Neuronal stem cell (in vitro differentiated cells): ENCODE results near the gene CARD16.

ENCODE experiments used
- DNase-seq: peaks from one replicate; pipeline ENCODE4 v3.0.0-alpha.2; 2013; ENCODE audit warnings: low spot score
- H2AFZ ChIP-seq: one replicate; pipeline ENCODE4 v1.6.1; 2013; ENCODE audit warnings: mild to moderate bottlenecking, low read length, inconsistent platforms
- H2AK5ac ChIP-seq: 2 replicates; pipeline ENCODE4 v1.6.1; 2013; ENCODE audit warnings: low read depth, mild to moderate bottlenecking, inconsistent platforms, low read length, moderate library complexity, mixed read lengths
- H2BK120ac ChIP-seq: 2 replicates; pipeline ENCODE4 v1.6.1; 2013; ENCODE audit warnings: low read depth, mild to moderate bottlenecking, inconsistent platforms, low read length, moderate library complexity, mixed read lengths
- H2BK12ac ChIP-seq: one replicate; pipeline ENCODE4 v1.6.1; 2013; ENCODE audit warnings: low read length, inconsistent platforms
- H2BK15ac ChIP-seq: 2 replicates; pipeline ENCODE4 v1.6.1; 2013; ENCODE audit warnings: mild to moderate bottlenecking, low read length, inconsistent platforms, mixed read lengths
- H2BK5ac ChIP-seq: one replicate; pipeline ENCODE4 v1.6.1; 2013; ENCODE audit warnings: inconsistent platforms, mild to moderate bottlenecking, low read length, moderate library complexity
- H3K14ac ChIP-seq: one replicate; pipeline ENCODE4 v1.6.1; 2013; ENCODE audit warnings: low read length, inconsistent platforms
- H3K18ac ChIP-seq: 2 replicates; pipeline ENCODE4 v1.6.1; 2013; ENCODE audit warnings: low read length, inconsistent platforms
- H3K23ac ChIP-seq: 2 replicates; pipeline ENCODE4 v1.6.1; 2013; ENCODE audit warnings: low read depth, mild to moderate bottlenecking, mixed read lengths, low read length, inconsistent platforms; ENCODE audit not compliant: poor library complexity
- H3K27ac ChIP-seq: replicated peaks from 3 replicates; pipeline ENCODE4 v1.5.1; 2013; ENCODE audit warnings: low read length, inconsistent platforms
- H3K27me3 ChIP-seq, 3 experiments: 2 replicates each; pipeline ENCODE4 v1.6.1; 2013; ENCODE audit warnings: low read length in 3 of 3, mild to moderate bottlenecking in 2 of 3, inconsistent platforms in 1 of 3, low read depth in 1 of 3, mixed read lengths in 1 of 3, moderate library complexity in 1 of 3; ENCODE audit not compliant: control insufficient read depth in 3 of 3, insufficient read depth in 3 of 3
- H3K36me3 ChIP-seq, 2 donors: replicated peaks in 1 of 2; 2 replicates each; pipeline ENCODE4 v1.6.1; 2013; ENCODE audit warnings: low read length in 2 of 2; ENCODE audit not compliant: control insufficient read depth in 2 of 2, insufficient read depth in 2 of 2
- H3K4ac ChIP-seq: 2 replicates; pipeline ENCODE4 v1.6.1; 2013; ENCODE audit warnings: inconsistent platforms, mild to moderate bottlenecking, low read length, moderate library complexity
- H3K4me1 ChIP-seq, 2 donors: 1 replicate in 1 of 2; 2 replicates in 1 of 2; pipeline ENCODE4 v1.6.1; 2013; ENCODE audit warnings: low read length in 2 of 2, low read depth in 1 of 2; ENCODE audit not compliant: control insufficient read depth in 2 of 2, insufficient read depth in 1 of 2
- H3K4me2 ChIP-seq: one replicate; pipeline ENCODE4 v1.6.1; 2013; ENCODE audit warnings: mild to moderate bottlenecking, low read length, inconsistent platforms; ENCODE audit not compliant: insufficient read depth, poor library complexity, severe bottlenecking
- H3K4me3 ChIP-seq, 2 donors: 2 replicates each; pipeline ENCODE4 v1.5.1; 2013; ENCODE audit warnings: low read length in 2 of 2, mild to moderate bottlenecking in 2 of 2, inconsistent platforms in 1 of 2, moderate library complexity in 1 of 2
- H3K79me1 ChIP-seq: one replicate; pipeline ENCODE4 v1.6.1; 2013; ENCODE audit warnings: low read depth, mild to moderate bottlenecking, inconsistent platforms, low read length, moderate library complexity
- H3K9ac ChIP-seq: one replicate; pipeline ENCODE4 v1.6.1; 2013; ENCODE audit warnings: mild to moderate bottlenecking, low read depth, low read length, inconsistent platforms; ENCODE audit not compliant: poor library complexity
- H3K9me3 ChIP-seq, 2 donors: replicated peaks in 1 of 2; 2 replicates each; pipeline versions ENCODE3 to v1.6.1; 2013; ENCODE audit warnings: low read length in 2 of 2, mild to moderate bottlenecking in 2 of 2, inconsistent platforms in 1 of 2, low read depth in 1 of 2, mixed read lengths in 1 of 2, moderate library complexity in 1 of 2; ENCODE audit not compliant: control insufficient read depth in 2 of 2, insufficient read depth in 1 of 2
- H4K8ac ChIP-seq: one replicate; pipeline ENCODE4 v1.6.1; 2013; ENCODE audit warnings: low read depth, mild to moderate bottlenecking, inconsistent platforms, low read length, moderate library complexity
- H4K91ac ChIP-seq: one replicate; pipeline ENCODE4 v1.6.1; 2013; ENCODE audit warnings: low read length, low read depth, mild to moderate bottlenecking, inconsistent platforms; ENCODE audit not compliant: poor library complexity
- WGBS, 2 donors: extraction: QIAGEN DNeasy Blood & Tissue Kit; methylation state at CpG; one replicate each; pipeline ENCODE4 v1.1.7; 2013; ENCODE audit warnings: missing lambda C conversion rate in 2 of 2, mixed read lengths in 1 of 2; ENCODE audit not compliant: insufficient read length in 2 of 2, insufficient replicate concordance in 1 of 2; ENCODE audit errors: extremely low coverage in 2 of 2; 5-methylcytosine and 5-hydroxymethylcytosine counted together

CARD16 gene

GRCh38 chr11:104997288-104997687, 47.8 kb downstream of the CARD16 start:
- no peak overlapping the region for H3K23ac ChIP-seq
- H3K36me3 ChIP-seq = no peaks in the 10 kb centered on the region
- no peak overlapping the region for H2BK120ac ChIP-seq
- H3K79me1 ChIP-seq = no peaks in the 10 kb centered on the region
- H2BK15ac ChIP-seq = no peak overlapping the region
- H2AFZ ChIP-seq = peak overlapping the region; percentile 45
- H3K18ac ChIP-seq = no peak overlapping the region
- H4K8ac ChIP-seq = no peak overlapping the region
- no peak overlapping the region for H3K4ac ChIP-seq
- no peak overlapping the region for H3K9ac ChIP-seq
- H3K4me1 ChIP-seq = no peaks in the 10 kb centered on the region
- H4K91ac ChIP-seq = no peak overlapping the region
- whole genome bisulfite sequencing, 2 donors = no CpG with 5 or more reads among the region's 6 CpGs
- no peak overlapping the region for H3K27ac ChIP-seq
- no peaks in the 10 kb centered on the region for H3K27me3 ChIP-seq
- H3K14ac ChIP-seq = no peak overlapping the region
- DNase-seq = no peak
- no peak overlapping the region for H3K4me3 ChIP-seq
- no peak overlapping the region for H3K4me2 ChIP-seq
- H2BK5ac ChIP-seq = no peak overlapping the region
- H2BK12ac ChIP-seq = no peak overlapping the region
- H3K9me3 ChIP-seq = no peaks in the 10 kb centered on the region
- H2AK5ac ChIP-seq = no peak overlapping the region

DNA sequence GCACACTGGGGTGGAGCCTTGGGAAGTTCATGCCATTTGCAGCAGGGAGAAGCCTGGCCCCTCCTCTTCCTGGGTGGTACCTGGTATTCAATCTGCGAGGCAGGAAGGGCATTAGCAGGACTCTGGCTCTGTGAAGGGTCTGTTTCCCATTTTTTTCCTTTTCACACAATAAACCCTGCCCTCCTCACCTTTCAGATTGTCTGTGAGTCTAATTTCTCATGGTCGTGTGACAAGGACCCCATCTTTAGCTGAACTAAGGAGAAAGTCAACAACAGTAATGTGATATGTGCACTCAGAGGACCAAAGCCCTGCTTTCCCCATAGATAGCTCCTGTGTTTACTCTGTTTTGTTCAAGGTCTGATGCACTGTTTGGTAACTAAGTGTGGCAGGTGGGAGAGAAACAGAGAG, 50.1 kb downstream of the CARD16 start:
- no CpG with 5 or more reads among the region's 2 CpGs for WGBS, 2 donors
- no peak overlapping the region for H3K18ac ChIP-seq
- no peak overlapping the region for H2AK5ac ChIP-seq
- H4K8ac ChIP-seq = no peak overlapping the region
- H2BK5ac ChIP-seq = no peak overlapping the region
- H4K91ac ChIP-seq = no peak overlapping the region
- no peak overlapping the region for H3K14ac ChIP-seq
- no peak for DNase-seq
- H3K9me3 ChIP-seq = no peaks in the 10 kb centered on the region
- H2BK120ac ChIP-seq = no peak overlapping the region
- H3K9ac ChIP-seq = no peak overlapping the region
- no peak overlapping the region for H3K4ac ChIP-seq
- H2BK12ac ChIP-seq = no peak overlapping the region
- no peaks in the 10 kb centered on the region for H3K4me1 ChIP-seq
- no peak overlapping the region for H3K4me3 ChIP-seq
- no peaks in the 10 kb centered on the region for H3K27me3 ChIP-seq
- H3K27ac ChIP-seq = no peak overlapping the region
- H3K36me3 ChIP-seq = no peaks in the 10 kb centered on the region
- no peak overlapping the region for H3K23ac ChIP-seq
- H2BK15ac ChIP-seq = no peak overlapping the region
- peak overlapping the region; percentile 76 for H2AFZ ChIP-seq
- H3K4me2 ChIP-seq = no peak overlapping the region
- no peaks in the 10 kb centered on the region for H3K79me1 ChIP-seq

DNA sequence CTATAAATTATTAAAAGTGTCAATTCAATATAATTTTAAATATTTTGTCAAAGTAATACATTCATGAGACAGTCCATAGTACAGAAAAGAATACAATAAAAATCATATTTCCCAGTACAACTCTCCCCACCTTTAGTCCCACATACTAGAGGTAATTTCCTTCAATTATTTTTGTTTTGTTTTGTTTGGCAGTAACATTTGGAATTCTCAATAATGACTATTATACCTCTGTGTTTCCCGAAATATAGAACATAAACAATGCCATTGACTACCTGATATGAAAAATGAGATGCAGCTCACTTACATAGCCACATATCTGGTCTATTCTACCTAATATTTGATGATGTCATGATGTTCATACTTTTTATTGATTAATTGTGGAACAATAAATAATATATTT, 52.4 kb downstream of the CARD16 start:
- H2BK5ac ChIP-seq = no peak overlapping the region
- no peak overlapping the region for H3K4me3 ChIP-seq
- H3K36me3 ChIP-seq = no peaks in the 10 kb centered on the region
- no peaks in the 10 kb centered on the region for H3K9me3 ChIP-seq
- no CpG with 5 or more reads among the region's 1 CpG for WGBS, 2 donors
- H2BK12ac ChIP-seq = no peak overlapping the region
- H4K8ac ChIP-seq = no peak overlapping the region
- H3K27me3 ChIP-seq = no peaks in the 10 kb centered on the region
- no peak for DNase-seq
- no peak overlapping the region for H2BK120ac ChIP-seq
- H3K4me1 ChIP-seq = no peaks in the 10 kb centered on the region
- no peaks in the 10 kb centered on the region for H3K79me1 ChIP-seq
- no peak overlapping the region for H3K4ac ChIP-seq
- no peak overlapping the region for H2BK15ac ChIP-seq
- no peak overlapping the region for H3K23ac ChIP-seq
- no peak overlapping the region for H2AK5ac ChIP-seq
- no peak overlapping the region for H3K4me2 ChIP-seq
- no peak overlapping the region for H3K18ac ChIP-seq
- H4K91ac ChIP-seq = no peak overlapping the region
- H3K27ac ChIP-seq = no peak overlapping the region
- H3K14ac ChIP-seq = no peak overlapping the region
- no peak overlapping the region for H2AFZ ChIP-seq
- H3K9ac ChIP-seq = no peak overlapping the region

DNA sequence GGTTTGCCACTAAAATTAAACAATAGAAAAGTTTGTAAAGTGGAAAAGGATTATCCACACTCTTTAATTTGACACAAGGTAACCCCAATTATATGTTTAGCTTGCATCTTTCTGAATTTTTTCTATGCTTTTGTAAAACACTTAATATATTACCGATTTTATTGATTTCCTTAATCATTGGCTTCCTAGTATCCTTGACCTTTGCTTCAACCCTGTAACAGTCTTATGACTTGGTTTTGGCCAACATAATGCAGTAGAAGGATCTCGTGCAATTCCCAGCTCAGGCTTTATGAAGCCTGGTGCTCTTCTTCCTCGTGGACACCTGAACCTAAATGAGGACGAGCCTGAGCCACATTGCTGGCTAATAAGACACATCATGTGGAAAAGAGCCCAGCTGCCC, 53.1 kb downstream of the CARD16 start:
- H2AK5ac ChIP-seq = no peak overlapping the region
- H3K14ac ChIP-seq = no peak overlapping the region
- no peak overlapping the region for H3K18ac ChIP-seq
- no peak overlapping the region for H2BK5ac ChIP-seq
- no peak for DNase-seq
- H3K9ac ChIP-seq = no peak overlapping the region
- H3K36me3 ChIP-seq = no peaks in the 10 kb centered on the region
- no peak overlapping the region for H3K4me3 ChIP-seq
- H3K27ac ChIP-seq = no peak overlapping the region
- no peak overlapping the region for H3K4ac ChIP-seq
- H3K23ac ChIP-seq = no peak overlapping the region
- no peak overlapping the region for H2BK12ac ChIP-seq
- no peaks in the 10 kb centered on the region for H3K4me1 ChIP-seq
- no peak overlapping the region for H4K91ac ChIP-seq
- H3K9me3 ChIP-seq = no peaks in the 10 kb centered on the region
- no peak overlapping the region for H2AFZ ChIP-seq
- no CpG with 5 or more reads among the region's 4 CpGs for WGBS, 2 donors
- H3K4me2 ChIP-seq = no peak overlapping the region
- H2BK15ac ChIP-seq = no peak overlapping the region
- no peaks in the 10 kb centered on the region for H3K27me3 ChIP-seq
- no peak overlapping the region for H2BK120ac ChIP-seq
- no peak overlapping the region for H4K8ac ChIP-seq
- H3K79me1 ChIP-seq = no peaks in the 10 kb centered on the region
